Astrocyte (in vitro differentiated cells and primary cell): Measurements from ENCODE around the gene MYL4.

Experiments
- CTCF ChIP-seq: IDR thresholded peaks from 2 replicates; pipeline ENCODE4 v1.5.1; 2011; ENCODE audit warnings: low read depth, mild to moderate bottlenecking, inconsistent platforms, low read length, moderate library complexity; ENCODE audit not compliant: insufficient read depth
- EZH2 ChIP-seq: IDR thresholded peaks from 2 replicates; pipeline ENCODE4 v1.6.1; 2012; ENCODE audit warnings: mild to moderate bottlenecking, low read length, inconsistent platforms; ENCODE audit not compliant: insufficient read depth

GRCh38 chr17:47162013-47162622 is 47.0 kb upstream of the MYL4 start:
- TF ChIP-seq CTCF (no peak), EZH2 (no peak)
